HUDEP-2 (cell line): ENCODE measurements around the gene SLC22A23.

Experiments used
- DNase-seq, 76 experiments: peaks; one replicate each; lab custom pipeline; 2025; ENCODE audit not compliant: unreplicated experiment in 76 of 76; lab: John Stamatoyannopoulos, UW

SLC22A23 gene

DNA sequence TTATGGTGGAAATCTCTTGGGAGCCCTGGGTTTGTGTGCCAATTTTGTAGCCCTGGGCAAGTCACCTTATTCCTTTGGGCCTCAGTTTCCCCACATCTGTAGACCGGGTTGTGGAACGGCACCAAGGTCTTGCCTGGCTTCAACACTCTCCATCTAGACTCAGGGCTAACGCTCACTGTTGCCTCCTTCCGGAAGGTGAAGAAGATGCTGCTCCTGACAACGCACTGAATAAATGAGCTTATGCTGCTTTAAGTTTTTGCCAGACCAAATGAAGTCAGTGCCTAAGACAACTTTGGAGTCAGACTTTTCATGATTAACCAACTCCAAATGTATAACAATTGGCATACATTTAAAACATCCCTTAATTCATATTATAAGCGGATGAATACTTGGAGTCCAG, 145.0 kb downstream of the SLC22A23 start:
- DNase-seq: no peak

DNA sequence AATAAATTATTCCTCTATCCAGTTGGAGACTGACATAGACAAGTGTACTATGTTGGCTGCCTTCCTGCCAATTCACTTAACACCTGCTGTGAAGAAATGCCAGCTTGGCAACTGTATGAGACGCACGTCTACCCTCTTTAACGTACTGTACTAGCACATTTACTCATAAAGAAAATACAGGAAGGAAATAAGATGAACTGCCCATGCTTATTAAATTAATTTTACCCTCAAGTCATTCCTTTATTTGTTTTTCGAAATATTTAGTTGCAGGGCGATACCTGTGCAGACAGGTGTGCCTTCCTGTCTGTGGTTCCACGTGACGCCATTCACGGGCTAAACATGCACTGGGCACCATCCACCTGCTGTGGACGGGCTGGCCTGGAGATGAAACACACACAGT, 146.1 kb downstream of the SLC22A23 start:
- no peak for DNase-seq

DNA sequence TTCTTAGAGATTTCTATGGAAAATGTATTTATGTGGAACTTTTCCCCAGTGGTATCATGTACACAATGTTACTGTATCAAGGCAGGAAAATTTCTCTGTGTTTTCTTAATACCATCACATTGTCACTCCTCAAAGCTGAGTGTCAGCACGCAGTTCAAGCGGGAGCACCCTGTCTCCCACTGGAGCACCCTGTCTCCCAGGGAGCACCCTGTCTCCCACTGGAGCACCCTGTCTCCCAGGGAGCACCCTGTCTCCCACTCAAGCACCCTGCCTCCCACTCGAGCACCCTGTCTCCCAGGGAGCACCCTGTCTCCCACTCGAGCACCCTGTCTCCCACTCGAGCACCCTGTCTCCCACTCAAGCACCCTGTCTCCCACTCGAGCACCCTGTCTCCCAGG, 146.8 kb downstream of the SLC22A23 start:
- no peak for DNase-seq

DNA sequence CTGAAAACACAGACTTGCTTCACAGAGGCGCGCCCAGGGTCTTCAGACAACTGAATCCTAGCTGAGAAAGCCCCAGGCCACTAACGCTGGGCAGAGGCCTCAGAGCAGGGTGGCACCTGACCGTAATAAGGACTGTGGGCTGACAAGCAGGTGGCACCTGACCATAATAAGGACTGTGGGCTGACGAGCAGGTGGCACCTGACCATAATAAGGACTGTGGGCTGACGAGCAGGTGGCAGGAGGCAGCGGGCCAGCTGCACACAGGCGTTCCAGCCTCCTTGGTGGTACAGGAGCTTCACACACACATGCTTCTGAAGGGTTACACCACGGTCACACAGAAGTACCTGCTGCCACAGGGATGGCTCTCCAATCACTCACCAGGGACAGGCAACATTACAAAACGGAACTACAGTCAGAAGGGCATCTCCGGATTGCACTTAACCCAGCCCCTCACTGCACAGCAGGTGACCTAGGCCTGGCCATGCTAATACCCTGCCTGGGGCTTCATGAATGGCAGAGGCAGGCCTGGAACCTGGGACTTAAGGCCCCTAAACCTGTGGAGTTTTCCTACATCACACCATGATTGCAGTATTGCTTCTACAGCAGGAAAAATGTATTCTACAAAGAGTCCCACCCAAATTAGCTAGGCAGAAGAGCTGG, 147.3 kb downstream of the SLC22A23 start:
- no peak for DNase-seq

DNA sequence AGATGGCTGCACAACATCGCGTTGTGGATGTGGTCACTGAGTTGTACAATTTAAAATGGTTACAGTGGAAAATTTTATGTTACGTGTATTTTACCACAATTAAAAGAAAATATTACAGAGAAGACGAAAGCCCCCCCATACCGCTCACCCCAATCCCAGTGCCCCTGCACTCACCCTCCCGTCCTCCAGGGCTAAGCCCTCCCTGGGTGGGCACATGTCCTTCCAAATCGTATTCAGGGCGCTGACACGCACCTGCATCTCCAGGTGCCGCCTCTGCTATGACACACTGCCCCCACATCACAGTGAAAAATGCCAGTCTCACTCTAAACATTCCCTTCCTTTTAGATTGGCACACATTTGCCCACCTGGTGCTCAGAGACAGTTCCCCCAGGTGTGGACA, 148.7 kb downstream of the SLC22A23 start:
- no peak for DNase-seq

DNA sequence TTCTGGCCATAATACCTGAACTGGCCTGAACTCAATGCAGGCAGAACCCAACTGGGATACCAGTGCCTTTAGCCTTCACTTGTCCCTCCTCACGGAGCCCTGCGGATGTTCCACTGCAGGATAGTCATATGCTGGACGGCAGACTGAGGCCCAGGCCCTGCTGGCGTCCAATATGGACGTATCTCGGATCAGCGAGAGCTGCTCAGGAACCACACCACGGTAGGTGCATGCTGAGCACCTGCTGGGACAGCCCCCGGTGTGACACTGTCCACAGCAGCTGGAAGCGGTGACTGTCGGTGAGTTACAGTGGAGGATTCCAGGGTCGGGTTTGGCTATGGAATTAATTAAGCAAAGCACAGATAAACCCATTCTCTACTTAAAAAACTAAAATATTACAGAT, 149.4 kb downstream of the SLC22A23 start:
- DNase-seq: no peak

DNA sequence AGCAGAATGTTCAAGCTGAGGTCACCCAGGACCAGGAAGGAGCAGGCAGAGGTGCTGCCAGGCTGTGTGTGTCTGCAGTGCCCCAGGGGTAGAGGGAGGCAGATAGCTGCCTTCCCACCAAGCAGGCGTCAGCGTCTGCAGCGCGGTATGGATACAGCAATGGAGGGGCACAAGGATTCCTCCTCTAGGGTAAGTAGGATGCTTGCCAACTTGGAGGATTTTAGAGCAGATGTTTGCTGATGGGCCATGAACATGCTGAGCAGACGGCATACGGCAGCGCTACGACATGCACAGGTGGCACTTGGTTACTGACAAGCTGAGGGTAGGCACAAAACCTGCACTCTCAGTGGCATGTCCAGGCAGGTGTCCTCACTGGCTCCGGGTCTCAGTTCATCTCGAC, 150.0 kb downstream of the SLC22A23 start:
- DNase-seq: no peak

DNA sequence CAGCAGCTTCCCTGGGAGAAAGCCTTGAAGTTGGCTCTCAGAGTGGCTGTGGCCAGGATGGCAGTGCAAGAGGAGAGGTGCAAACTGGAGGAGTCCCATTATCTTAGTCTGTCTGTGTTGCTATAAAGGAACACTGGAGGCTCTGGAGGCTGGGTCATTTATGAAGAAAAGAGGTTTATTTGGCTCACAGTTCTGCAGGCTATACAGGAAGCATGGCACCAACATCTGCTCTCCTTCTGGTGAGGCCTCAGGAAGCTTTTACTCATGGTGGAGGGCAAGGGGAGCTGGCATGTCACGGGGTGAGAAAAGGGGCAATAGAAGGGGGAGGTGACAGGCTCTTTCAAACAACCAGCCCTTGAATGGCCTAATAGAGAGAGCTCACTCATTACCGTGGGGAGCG, 151.0 kb downstream of the SLC22A23 start:
- DNase-seq: no peak

DNA sequence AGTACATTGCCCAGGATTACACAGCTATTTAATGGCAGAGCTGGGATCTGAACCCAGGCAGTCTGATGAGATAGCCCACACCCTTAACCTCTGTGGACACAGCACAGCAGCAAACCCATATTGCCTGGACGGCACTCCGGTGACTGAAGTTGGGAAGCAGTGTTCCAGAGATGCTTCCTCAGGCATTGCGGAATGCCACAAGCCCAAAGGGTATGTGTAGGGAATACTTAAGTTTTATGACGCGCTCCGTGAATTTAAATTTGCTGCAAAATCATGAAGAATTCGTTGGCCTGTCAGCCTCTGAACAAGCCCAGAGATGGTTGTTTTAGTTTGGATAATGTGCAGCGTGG, 151.7 kb downstream of the SLC22A23 start:
- no peak for DNase-seq

DNA sequence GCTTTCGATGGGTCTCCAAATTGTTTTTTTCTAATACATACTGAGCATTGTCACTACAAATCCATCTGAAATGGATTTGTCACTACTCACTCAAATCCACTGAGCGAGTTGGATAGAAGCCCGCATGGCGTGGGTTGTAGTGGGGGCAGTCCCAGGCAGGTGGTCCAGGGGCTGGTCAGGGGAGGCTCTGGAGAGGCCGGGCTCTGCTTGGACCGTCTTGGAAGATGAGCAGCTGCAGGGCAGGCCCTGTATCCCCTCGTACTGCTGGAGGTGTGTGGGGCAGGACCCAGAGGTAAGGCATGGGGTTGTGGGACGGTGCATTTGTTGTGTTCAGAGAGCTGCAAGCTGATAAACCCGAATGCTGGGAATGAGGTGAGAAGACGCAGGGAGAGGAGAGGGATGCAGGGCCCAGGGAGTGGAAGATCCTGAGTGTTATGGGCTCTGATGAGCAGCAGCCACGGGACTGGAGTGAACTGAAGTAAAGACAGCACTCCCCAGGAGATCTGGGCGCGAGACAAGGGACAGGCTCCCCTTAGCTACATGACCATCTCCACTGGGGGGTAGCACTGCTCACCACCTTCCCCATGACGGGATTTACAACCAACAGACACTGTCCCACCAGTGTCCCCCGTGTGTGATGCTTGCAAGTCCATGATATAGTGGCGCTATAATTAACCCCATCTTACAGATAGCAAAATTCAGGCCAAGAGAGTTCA, 152.2 kb downstream of the SLC22A23 start:
- no peak for DNase-seq

DNA sequence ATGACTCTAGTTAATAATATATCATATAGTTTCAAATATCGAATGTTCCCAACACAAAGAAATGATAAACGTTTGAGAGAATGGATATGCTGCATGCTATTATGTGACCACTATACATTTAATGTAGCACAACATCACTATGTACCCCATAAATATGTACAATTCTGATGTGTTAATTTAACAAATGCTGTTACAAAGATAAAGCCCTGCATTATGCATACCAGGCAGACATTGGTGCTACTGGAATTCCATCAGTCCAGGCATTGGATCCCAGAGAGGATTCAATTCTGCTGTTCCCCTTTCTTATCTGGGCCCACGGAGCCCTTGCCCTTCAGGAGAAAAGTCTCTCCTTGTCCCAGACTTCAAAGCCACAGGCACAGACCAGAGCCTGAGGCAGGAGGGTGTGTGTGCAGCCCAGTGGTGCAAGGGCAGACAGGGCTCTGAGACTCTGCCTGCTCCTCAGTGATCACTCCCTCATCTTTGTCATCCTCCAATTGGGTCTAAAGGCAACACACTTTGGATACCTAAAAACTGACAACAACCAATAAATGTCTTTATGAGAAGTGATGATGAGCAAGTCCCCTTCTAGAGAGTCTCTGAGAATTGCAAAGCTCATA, 152.9 kb downstream of the SLC22A23 start:
- no peak for DNase-seq

DNA sequence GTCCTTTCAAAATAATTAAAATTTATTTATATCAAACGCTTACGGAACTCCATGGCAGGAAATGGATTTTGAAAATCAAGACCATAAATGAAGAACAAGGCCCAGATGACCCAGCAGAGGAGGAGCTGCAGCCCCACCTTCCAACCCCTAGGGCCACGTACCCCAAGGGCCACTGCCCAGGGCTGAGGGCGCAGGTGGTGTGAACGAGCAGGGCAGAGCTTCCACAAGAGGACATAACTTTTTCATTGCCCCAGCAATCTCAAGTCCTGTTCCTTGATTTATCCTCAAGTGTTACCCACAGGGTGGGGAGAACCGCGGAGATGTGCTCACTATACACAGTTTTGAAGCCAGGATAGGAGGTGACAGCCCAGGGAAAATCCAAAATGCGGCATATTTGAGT, 155.3 kb downstream of the SLC22A23 start:
- no peak for DNase-seq

DNA sequence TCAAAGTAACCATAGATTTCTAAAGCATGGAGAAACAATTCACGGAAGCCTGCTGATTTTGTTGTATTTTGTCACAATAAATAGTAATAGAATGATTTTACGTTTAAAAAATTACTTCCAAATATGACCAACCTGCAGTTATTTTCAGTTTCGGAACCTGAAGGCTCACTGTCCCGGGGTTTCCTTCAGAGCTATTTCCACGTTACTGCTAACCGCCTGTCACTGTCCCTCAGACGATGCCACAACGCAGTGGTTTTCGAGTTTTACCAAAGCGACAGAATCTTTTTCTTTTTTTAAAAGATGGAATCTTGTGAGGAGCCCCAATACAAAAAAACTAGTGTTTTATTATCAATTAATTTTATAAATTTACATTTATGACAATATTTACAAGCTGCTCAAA, 157.6 kb downstream of the SLC22A23 start:
- no peak for DNase-seq

DNA sequence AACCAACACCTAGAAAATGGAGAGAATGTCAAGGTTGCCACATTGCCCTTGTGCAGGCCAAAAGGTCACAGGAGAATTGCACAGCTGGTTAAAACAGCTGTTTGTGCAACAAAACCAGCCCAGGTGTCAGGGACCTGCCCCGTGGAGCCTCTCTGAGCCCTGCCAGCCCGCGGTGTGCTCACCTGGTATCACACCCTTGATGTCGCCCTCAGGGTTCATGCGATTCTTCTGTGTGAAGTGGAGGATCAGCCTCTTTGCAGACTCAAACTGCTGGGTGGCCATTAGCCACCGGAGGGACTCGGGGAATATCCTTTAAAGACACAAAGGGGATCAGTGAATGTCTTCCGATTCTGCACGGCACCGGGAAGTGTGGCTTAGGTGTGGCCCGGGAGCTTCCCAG, 158.9 kb downstream of the SLC22A23 start:
- no peak for DNase-seq

DNA sequence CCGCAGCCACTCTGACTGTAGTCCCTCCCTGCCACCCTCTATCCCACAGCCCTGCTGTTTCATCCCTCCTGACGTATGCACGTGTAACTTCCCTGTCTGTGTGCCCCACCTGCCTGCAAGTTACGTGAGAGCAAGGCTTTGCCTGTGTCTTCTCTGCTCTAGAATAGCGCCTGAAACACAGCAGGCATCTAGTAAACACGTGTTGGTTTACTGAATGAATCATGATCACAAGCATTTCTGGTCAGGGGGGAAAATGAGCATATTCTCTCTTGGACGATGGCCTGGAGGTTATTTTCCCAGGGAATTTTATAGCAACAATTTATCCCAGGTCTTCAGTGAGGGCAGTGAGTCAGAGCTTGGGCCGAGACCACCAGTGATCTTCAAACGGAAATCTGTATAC, 159.8 kb downstream of the SLC22A23 start:
- no peak for DNase-seq

DNA sequence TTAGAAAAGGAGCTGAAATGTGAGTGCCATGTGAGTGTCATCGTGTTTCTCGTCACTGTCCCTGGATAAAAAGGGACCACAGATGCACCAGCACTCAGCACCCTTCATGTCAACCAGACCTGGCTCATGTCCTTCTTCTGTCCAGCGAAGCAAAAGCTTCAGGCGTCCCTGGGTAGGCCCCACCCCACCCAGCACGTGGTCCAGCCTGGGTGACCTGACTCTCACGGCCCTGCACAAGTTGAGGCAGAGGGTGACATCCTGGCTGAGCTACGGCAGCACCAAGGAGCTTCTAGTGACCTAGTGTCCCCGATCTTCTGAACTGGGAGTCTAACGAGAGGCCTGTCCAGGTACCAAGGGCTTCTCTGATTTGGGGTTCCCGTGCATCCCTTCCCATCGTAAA, 160.3 kb downstream of the SLC22A23 start:
- no peak for DNase-seq

DNA sequence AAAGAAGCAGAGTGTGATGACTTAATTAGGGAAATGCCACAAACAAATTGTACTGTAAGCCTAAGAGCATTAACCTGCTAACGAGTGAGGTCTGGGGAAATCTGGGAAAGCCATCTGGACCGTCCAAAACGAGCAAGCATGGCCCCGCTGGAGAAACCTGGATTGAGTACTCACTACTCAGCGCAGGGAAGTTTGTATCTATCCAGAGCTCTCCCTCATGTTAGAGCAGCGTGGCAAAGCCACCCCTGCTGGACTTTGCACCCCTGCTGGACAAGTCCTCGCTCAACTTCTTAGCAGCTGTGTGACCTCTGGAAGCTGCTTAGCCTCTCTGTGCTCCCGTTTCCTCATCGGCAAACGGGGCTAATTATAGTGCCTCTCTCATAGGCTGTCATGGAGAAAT, 160.8 kb downstream of the SLC22A23 start:
- no peak for DNase-seq

DNA sequence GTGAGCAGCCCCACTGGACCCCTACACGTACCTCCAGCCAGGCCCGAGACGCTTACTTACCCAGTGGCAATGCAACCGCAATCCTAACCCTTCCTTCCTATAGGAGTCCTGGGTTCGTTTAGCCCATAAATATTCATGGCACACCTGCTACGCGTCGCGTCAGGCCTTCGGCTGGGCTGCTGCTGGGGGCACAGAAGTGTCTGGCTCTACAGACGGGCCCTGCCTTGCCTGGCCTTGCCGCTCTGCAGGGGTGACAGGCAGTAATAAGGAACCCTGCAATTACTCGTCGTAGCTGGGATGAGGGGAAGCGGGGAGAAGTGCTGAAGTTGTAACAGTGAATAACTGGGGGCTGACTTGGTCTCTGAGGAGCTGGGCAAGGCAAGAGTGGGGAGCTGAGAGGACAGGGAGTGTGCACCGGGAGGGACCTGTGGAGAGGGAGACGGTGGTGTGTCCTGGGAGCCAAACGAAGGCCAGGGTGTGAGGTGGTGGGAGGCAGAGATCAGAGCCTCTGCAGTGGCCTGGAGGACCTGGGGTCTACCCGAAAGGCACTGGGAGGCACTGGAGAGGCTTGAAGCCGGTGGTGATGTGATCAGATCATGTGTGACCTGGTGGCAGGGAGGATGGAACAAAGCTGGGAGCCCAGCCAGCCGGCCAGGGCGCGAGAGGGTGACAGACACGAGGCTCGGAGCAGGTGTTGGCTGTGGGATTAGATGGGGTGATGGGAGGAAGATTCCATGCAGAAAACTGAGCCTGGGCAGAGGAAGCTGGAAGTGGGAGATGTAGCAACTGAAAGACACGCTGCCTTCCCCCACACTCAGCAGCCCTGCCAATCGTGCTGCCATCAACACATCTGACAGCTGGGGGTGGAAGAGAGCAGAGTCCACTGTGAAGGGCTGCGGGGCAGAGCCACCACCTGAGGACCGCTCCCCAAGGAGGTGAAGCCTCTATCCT, 161.7 kb downstream of the SLC22A23 start:
- peak in 1 of 76 experiments; percentile 17 for DNase-seq

DNA sequence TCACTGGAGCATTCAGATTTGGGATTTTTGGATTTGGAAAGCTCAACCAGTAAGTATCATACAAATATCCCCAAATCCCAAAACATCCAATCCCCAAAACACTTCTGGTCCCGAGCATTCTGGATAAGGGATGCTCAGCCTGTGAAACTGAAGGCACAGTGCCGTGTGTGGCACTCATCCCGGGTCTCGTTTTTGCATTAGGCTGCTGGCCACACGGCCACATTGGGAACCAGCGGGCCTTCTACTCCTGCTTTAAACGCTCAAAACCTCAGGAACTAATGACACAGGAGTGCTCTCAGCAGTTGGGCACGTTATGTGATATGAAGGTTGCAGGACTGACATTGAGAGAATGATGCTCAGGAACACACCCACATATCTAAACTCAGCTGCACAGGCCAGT, 162.5 kb downstream of the SLC22A23 start:
- no peak for DNase-seq

DNA sequence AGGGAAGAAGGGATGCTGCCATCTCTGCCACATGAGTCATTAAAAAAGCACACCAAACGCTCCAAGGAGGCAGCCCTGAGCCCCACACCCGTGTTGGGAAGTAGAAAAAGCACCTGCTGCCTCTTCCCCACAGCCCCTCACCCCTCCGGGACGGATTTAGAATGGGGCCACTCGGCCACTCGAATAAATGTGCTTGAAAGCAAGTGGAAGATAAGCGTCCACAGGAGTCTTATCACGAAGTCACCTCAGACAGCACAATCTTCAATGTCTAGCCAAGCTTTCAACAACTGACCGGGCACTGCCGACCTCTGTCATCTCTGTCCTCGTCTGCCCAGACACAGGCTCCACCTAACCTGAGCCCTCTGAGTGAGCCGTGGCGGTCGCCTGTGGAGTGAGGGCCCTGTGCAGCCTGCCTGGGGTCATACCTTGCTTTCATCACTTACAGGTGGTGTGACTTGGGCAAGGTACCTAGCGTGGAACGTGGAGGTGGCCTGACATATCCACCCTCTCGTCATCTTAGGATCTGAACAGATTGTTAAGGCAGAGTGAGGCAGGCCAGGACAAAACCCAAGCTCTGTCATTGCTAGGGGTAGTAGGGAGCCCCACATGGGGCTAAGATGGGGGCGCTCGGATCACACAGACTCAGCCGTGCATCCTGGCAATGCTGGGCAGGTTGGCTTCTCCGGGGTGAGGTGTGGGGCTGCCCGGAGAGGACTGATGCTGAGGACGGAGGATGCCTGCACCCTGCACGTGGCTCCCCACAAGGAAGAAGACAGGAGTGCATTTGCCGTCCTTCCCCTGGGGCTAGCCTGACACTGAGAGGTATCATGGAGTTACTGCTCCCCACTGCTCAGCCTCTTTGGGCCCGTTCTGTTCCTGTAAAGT, 163.3 kb downstream of the SLC22A23 start:
- DNase-seq: peak in 8 of 76 experiments; percentile 12 to 46 (median 25)
